H1 (cell line): ENCODE data around the gene CCDC92B. TPM values are rescaled to one million over a fixed set of nuclear protein-coding genes. Genes with fewer than 3 reads are reported as not detected.

Experiments used
- CTCF ChIA-PET: fragments of 300-600 bp; sonication (Branson Sonifier 250); formaldehyde crosslinking; loops from one replicate; lab custom pipeline; 2021; ENCODE audit not compliant: partially characterized antibody; lab: Charles Lee
- POLR2A ChIA-PET: fragments of 300-600 bp; sonication (Branson Sonifier 250); formaldehyde crosslinking; loops from one replicate; lab custom pipeline; 2021; ENCODE audit warnings: inconsistent platforms; ENCODE audit not compliant: partially characterized antibody; lab: Charles Lee
- DNase-seq, 2 experiments: peaks; one replicate each; pipeline versions ENCODE4 v3.0.0 to v3.0.0-alpha.2; 2010 to 2022; ENCODE audit warnings: low spot score in 2 of 2, low read depth in 1 of 2, mixed read lengths in 1 of 2
- FAIRE-seq: peaks from 2 replicates; lab custom pipeline; 2011; peaks lifted over from hg19 to GRCh38; lab: Jason Lieb, UNC
- H2AFZ ChIP-seq: 2 replicates; pipeline ENCODE4 v1.8.1; 2012; ENCODE audit warnings: low read length, inconsistent platforms
- H2AK5ac ChIP-seq: 2 replicates; pipeline ENCODE4 v1.6.1; 2013; ENCODE audit warnings: low read depth, low read length
- H2BK120ac ChIP-seq: replicated peaks from 2 replicates; pipeline ENCODE3; 2013; ENCODE audit warnings: low read depth, low read length, inconsistent platforms
- H2BK12ac ChIP-seq: 2 replicates; pipeline ENCODE4 v1.6.1; 2013; ENCODE audit warnings: low read depth, low read length
- H2BK15ac ChIP-seq: 2 replicates; pipeline ENCODE4 v1.6.1; 2013; ENCODE audit warnings: low read length
- H2BK20ac ChIP-seq: 2 replicates; pipeline ENCODE4 v1.6.1; 2013; ENCODE audit warnings: low read length
- H2BK5ac ChIP-seq: 2 replicates; pipeline ENCODE4 v1.6.1; 2013; ENCODE audit warnings: low read depth, low read length
- H3K14ac ChIP-seq: 2 replicates; pipeline ENCODE4 v1.6.1; 2013; ENCODE audit warnings: inconsistent platforms; ENCODE audit not compliant: insufficient read length
- H3K18ac ChIP-seq: 2 replicates; pipeline ENCODE4 v1.6.1; 2013; ENCODE audit warnings: low read length; ENCODE audit errors: extremely low read depth
- H3K23ac ChIP-seq: 2 replicates; pipeline ENCODE4 v1.6.1; 2013; ENCODE audit warnings: inconsistent platforms; ENCODE audit not compliant: insufficient read length
- H3K23me2 ChIP-seq: 2 replicates; pipeline ENCODE4 v1.6.1; 2013; ENCODE audit warnings: low read depth, low read length
- H3K27ac ChIP-seq: 2 replicates; pipeline ENCODE4 v1.6.1; 2011; ENCODE audit warnings: low read depth, low read length, inconsistent platforms
- H3K27me3 ChIP-seq, 4 experiments: replicated peaks in 1 of 4; 1 replicate in 1 of 4; 2 replicates in 3 of 4; pipeline versions ENCODE4 v1.6.1 to v1.8.1; 2011 to 2013; ENCODE audit warnings: low read length in 3 of 4, mild to moderate bottlenecking in 3 of 4, inconsistent platforms in 2 of 4, mixed read lengths in 2 of 4, moderate library complexity in 1 of 4; ENCODE audit not compliant: control insufficient read depth in 3 of 4, insufficient read depth in 3 of 4; ENCODE audit errors: extremely low read depth in 1 of 4
- H3K36me3 ChIP-seq, 4 experiments: 2 replicates each; pipeline versions ENCODE4 v1.6.1 to v1.8.1; 2011 to 2013; ENCODE audit warnings: mild to moderate bottlenecking in 4 of 4, low read length in 3 of 4, moderate library complexity in 2 of 4, control low read depth in 1 of 4, inconsistent platforms in 1 of 4; ENCODE audit not compliant: insufficient read depth in 4 of 4, control insufficient read depth in 2 of 4
- H3K4ac ChIP-seq: replicated peaks from 2 replicates; pipeline ENCODE3; 2013; ENCODE audit warnings: low read length, low read depth, mixed read lengths, inconsistent platforms; ENCODE audit not compliant: insufficient read length
- H3K4me1 ChIP-seq, 4 experiments: replicated peaks in 1 of 4; 1 replicate in 1 of 4; 2 replicates in 3 of 4; pipeline versions ENCODE4 v1.6.1 to v1.8.1; 2011 to 2013; ENCODE audit warnings: low read length in 3 of 4, inconsistent platforms in 2 of 4, mixed read lengths in 1 of 4; ENCODE audit not compliant: insufficient read depth in 4 of 4, control insufficient read depth in 3 of 4
- H3K4me2 ChIP-seq, 2 experiments: 2 replicates each; pipeline versions ENCODE4 v1.6.1 to v1.8.1; 2011 to 2013; ENCODE audit warnings: low read depth in 2 of 2, low read length in 2 of 2, control low read depth in 1 of 2, inconsistent platforms in 1 of 2, mild to moderate bottlenecking in 1 of 2; ENCODE audit not compliant: insufficient read depth in 1 of 2
- H3K4me3 ChIP-seq, 4 experiments: fragments of 200-600, 300-600 bp in 1 of 4; sonication (generic), shearing (Covaris generic), sonication (Bioruptor Twin) in 1 of 4; 2 replicates each; pipeline versions ENCODE4 v1.5.1 to v1.8.1; 2011 to 2016; ENCODE audit warnings: low read length in 4 of 4, low read depth in 3 of 4, control low read depth in 2 of 4, inconsistent platforms in 2 of 4, mild to moderate bottlenecking in 2 of 4, mixed read lengths in 1 of 4, moderate library complexity in 1 of 4; ENCODE audit not compliant: insufficient read depth in 2 of 4; ENCODE audit errors: extremely low read depth in 1 of 4
- H3K56ac ChIP-seq: replicated peaks from 2 replicates; pipeline ENCODE3; 2013; ENCODE audit warnings: low read depth, mild to moderate bottlenecking, mixed read lengths, low read length, inconsistent platforms; ENCODE audit not compliant: insufficient read length
- H3K79me1 ChIP-seq: 2 replicates; pipeline ENCODE4 v1.6.1; 2013; ENCODE audit warnings: low read depth, low read length, control low read depth
- H3K79me2 ChIP-seq, 2 experiments: 2 replicates each; pipeline versions ENCODE4 v1.6.1 to v1.8.1; 2012 to 2013; ENCODE audit warnings: low read length in 2 of 2, mild to moderate bottlenecking in 2 of 2, inconsistent platforms in 1 of 2; ENCODE audit not compliant: insufficient read depth in 2 of 2, control insufficient read depth in 1 of 2
- H3K9ac ChIP-seq, 4 experiments: replicated peaks in 1 of 4; 1 replicate in 1 of 4; 2 replicates in 3 of 4; pipeline versions ENCODE4 v1.6.1 to v1.8.1; 2011 to 2013; ENCODE audit warnings: low read depth in 3 of 4, low read length in 3 of 4, control low read depth in 2 of 4, mild to moderate bottlenecking in 2 of 4, moderate library complexity in 2 of 4, inconsistent platforms in 1 of 4; ENCODE audit errors: extremely low read depth in 1 of 4
- H3K9me3 ChIP-seq, 2 experiments: 2 replicates each; pipeline versions ENCODE4 v1.6.1 to v1.8.1; 2012 to 2013; ENCODE audit warnings: mild to moderate bottlenecking in 2 of 2, moderate library complexity in 2 of 2, control low read depth in 1 of 2, inconsistent platforms in 1 of 2, low read depth in 1 of 2, low read length in 1 of 2, mixed read lengths in 1 of 2; ENCODE audit not compliant: insufficient read depth in 2 of 2
- H4K20me1 ChIP-seq, 2 experiments: replicated peaks in 1 of 2; 2 replicates each; pipeline versions ENCODE3 to v1.8.1; 2011 to 2013; ENCODE audit warnings: inconsistent platforms in 2 of 2, low read length in 2 of 2, mild to moderate bottlenecking in 1 of 2; ENCODE audit not compliant: insufficient read depth in 2 of 2, control insufficient read depth in 1 of 2
- H4K5ac ChIP-seq: 2 replicates; pipeline ENCODE4 v1.6.1; 2013; ENCODE audit warnings: low read length, low read depth, mixed read lengths, inconsistent platforms; ENCODE audit not compliant: insufficient read length
- H4K8ac ChIP-seq: 2 replicates; pipeline ENCODE4 v1.8.0; 2013; ENCODE audit warnings: mild to moderate bottlenecking, moderate library complexity, low read length, inconsistent platforms; ENCODE audit not compliant: insufficient read depth; ENCODE audit errors: extremely low read depth
- H4K91ac ChIP-seq: replicated peaks from 2 replicates; pipeline ENCODE3; 2013; ENCODE audit warnings: low read length, mixed read lengths, inconsistent platforms; ENCODE audit not compliant: insufficient read length
- ASH2L ChIP-seq: fragments of 200-600, 300-600 bp; sonication (generic); IDR thresholded peaks from one replicate; pipeline ENCODE4 v1.7.1; 2017; ENCODE audit warnings: low read length
- CHD1 ChIP-seq: IDR thresholded peaks from 2 replicates; pipeline ENCODE4 v1.6.1; 2012; ENCODE audit warnings: low read depth, low read length, improper control_type of control experiment
- EGR1 ChIP-seq: IDR thresholded peaks from 2 replicates; pipeline ENCODE4 v1.6.1; 2011; ENCODE audit warnings: low read depth, low read length, borderline replicate concordance
- HDAC2 ChIP-seq, 2 experiments: fragments of 300-600 bp in 1 of 2; sonication (generic) in 1 of 2; IDR thresholded peaks; 2 replicates each; pipeline ENCODE4 v1.6.1; 2011 to 2012; ENCODE audit warnings: low read depth in 2 of 2, low read length in 2 of 2, mild to moderate bottlenecking in 2 of 2, moderate library complexity in 2 of 2, borderline replicate concordance in 1 of 2, inconsistent platforms in 1 of 2
- HDAC6 ChIP-seq: IDR thresholded peaks from one replicate; pipeline ENCODE4 v1.7.1; 2012; ENCODE audit warnings: low read depth, mild to moderate bottlenecking, inconsistent platforms, low read length, moderate library complexity
- NRF1 ChIP-seq: IDR thresholded peaks from 2 replicates; pipeline ENCODE4 v1.6.1; 2011; ENCODE audit warnings: mild to moderate bottlenecking, low read depth, low read length, improper control_type of control experiment
- RAD21 ChIP-seq, 2 experiments: IDR thresholded peaks in 1 of 2; conservative IDR thresholded peaks in 1 of 2; 2 replicates each; pipeline ENCODE4 v1.6.1; 2011; ENCODE audit warnings: low read depth in 2 of 2, low read length in 2 of 2, improper control_type of control experiment in 1 of 2, inconsistent platforms in 1 of 2, mild to moderate bottlenecking in 1 of 2, moderate library complexity in 1 of 2
- TEAD4 ChIP-seq: IDR thresholded peaks from 2 replicates; pipeline ENCODE4 v1.6.1; 2012; ENCODE audit warnings: low read depth, low read length, inconsistent platforms, mixed read lengths
- USF2 ChIP-seq: IDR thresholded peaks from 2 replicates; pipeline ENCODE4 v1.6.1; 2011; ENCODE audit warnings: low read length, improper control_type of control experiment
- YY1 ChIP-seq: IDR thresholded peaks from 2 replicates; pipeline ENCODE4 v1.6.1; 2011; ENCODE audit warnings: low read depth, mild to moderate bottlenecking, low read length
- WGBS, 2 experiments: shearing (Covaris generic) in 1 of 2; methylation state at CpG; one replicate each; pipeline versions ENCODE4 v1.1.6 to v1.1.7; 2013 to 2015; ENCODE audit warnings: low lambda C conversion rate in 2 of 2, mixed read lengths in 2 of 2, inconsistent platforms in 1 of 2, low coverage in 1 of 2, missing lambda C conversion rate in 1 of 2; ENCODE audit not compliant: insufficient replicate concordance in 2 of 2, insufficient coverage in 1 of 2, insufficient read length in 1 of 2; ENCODE audit errors: extremely low coverage in 1 of 2, missing lambda C conversion rate in 1 of 2; 5-methylcytosine and 5-hydroxymethylcytosine counted together
- polyA plus RNA-seq, 7 experiments: library from polyadenylated mRNA; depleted of rRNA in 3 of 7; stranded (reverse) in 5 of 7; unstranded in 2 of 7; fragments of >200 nt in 5 of 7; fragments of 200-250 nt in 2 of 7; gene quantifications; 1 replicate in 5 of 7; 2 replicates in 1 of 7; 4 replicates in 1 of 7; pipeline versions ENCODE4 v1.2.1 to v1.2.3, GENCODE V29; 2011 to 2013; ENCODE audit warnings: missing spikeins in 2 of 7, mixed read lengths in 2 of 7
- total RNA-seq: library from RNA; stranded (reverse); fragmentation: NEBNext Ultra II Directional; extraction: Animal tissue kit (Norgen Biotek cat#: 25700); gene quantifications from 2 replicates; pipeline ENCODE4 v1.2.1, GENCODE V29; 2021

CCDC92B gene
- total and polyA plus RNA-seq, 2 of the 8 experiments (the other 6 are each of a cell fraction or from before 2014, with no cell fraction given): 5.5 to 12.1 TPM

- H3K23ac ChIP-seq: no peak overlapping the region
- no peak overlapping the region for H3K4ac ChIP-seq
- H4K5ac ChIP-seq: no peak overlapping the region
- H3K14ac ChIP-seq: no peak overlapping the region
- no peak overlapping the region; a peak in 1 of 4 replicates for H3K4me2 ChIP-seq
- peak overlapping the region; percentile 4; the same call in 1 of the 2 replicates for H4K8ac ChIP-seq
- H2BK120ac ChIP-seq: no peak overlapping the region
- H3K27ac ChIP-seq: no peak overlapping the region
- H3K79me1 ChIP-seq: peaks cover 17% of the 10 kb centered on the region
- H2BK12ac ChIP-seq: no peak overlapping the region
- no peak overlapping the region for H2BK5ac ChIP-seq
- no peak overlapping the region for H3K18ac ChIP-seq
- no peaks in the 10 kb centered on the region for H3K9me3 ChIP-seq
- H3K56ac ChIP-seq: no peak overlapping the region
- H2AFZ ChIP-seq: no peak overlapping the region
- no peak overlapping the region for H3K4me3 ChIP-seq
- TF ChIP-seq YY1: no peak
- TF ChIP-seq HDAC2 (IDR thresholded peaks at IDR 0.05; ENCODE audit: borderline replicate concordance in 1 of 2, low read depth in 2 of 2, low read length in 2 of 2): no peak
- no peak for TF ChIP-seq USF2
- TF ChIP-seq EGR1: no peak
- TF ChIP-seq HDAC6: no peak
- no peak for TF ChIP-seq ASH2L
- no peak for TF ChIP-seq CHD1
- no peak for TF ChIP-seq NRF1
- no peak for TF ChIP-seq RAD21 (IDR thresholded peaks at IDR 0.05 in 1 of 2, conservative IDR thresholded peaks at IDR 0.05 in 1 of 2; ENCODE audit: low read depth in 2 of 2, low read length in 2 of 2)
- no peak for TF ChIP-seq TEAD4
- H3K4me1 ChIP-seq: peaks cover 4 to 35% (median 26%) of the 10 kb centered on the region in 4 experiments
- H3K79me2 ChIP-seq: peaks cover 21 to 60% of the 10 kb centered on the region in 2 experiments; a peak in 3 of 4 replicates
- H3K9ac ChIP-seq: no peak overlapping the region
- 0 out of 2 replicates have a peak overlapping the region, but pooled peaks have one; percentile 27 for H2AK5ac ChIP-seq
- FAIRE-seq: no peak
- 93% methylated on average over 10 of the region's 10 CpGs; no CpG with 5 or more reads in 1 of the 2 experiments for WGBS, 2 experiments
- no peak for DNase-seq
- peaks cover 10 to 25% of the 10 kb centered on the region in 2 experiments for H4K20me1 ChIP-seq
- H3K36me3 ChIP-seq: no peaks in the 10 kb centered on the region
- peak overlapping the region; percentile 19; the same call in 1 of the 2 replicates for H2BK15ac ChIP-seq
- ChIA-PET CTCF (interaction anchor here (0.9 to 5.8 kb wide), 7 partner anchors 9 to 139 kb away, joined by 3 to 62 read pairs (median 4); no protein-coding TSS in a partner anchor), POLR2A (interaction anchor here (0.6 to 3.0 kb wide), 7 partner anchors 10 to 317 kb away, joined by 3 to 16 read pairs (median 4); no protein-coding TSS in a partner anchor)
- no peak overlapping the region for H4K91ac ChIP-seq
- H2BK20ac ChIP-seq: no peak overlapping the region
- H3K27me3 ChIP-seq: peaks cover 0 to 9% (median 6%) of the 10 kb centered on the region in 4 experiments; a peak in 5 of 7 replicates
- H3K23me2 ChIP-seq: peaks cover 7% of the 10 kb centered on the region; the same call in 1 of the 2 replicates
These were observed 40.2 kb downstream of the CCDC92B start for GRCh38 chr17:2709183-2709661.
